ENCODE data around the gene YTHDF1. TPM values are rescaled to one million over a fixed set of nuclear protein-coding genes. Genes with fewer than 3 reads are reported as not detected.

YTHDF1 gene
- polyA plus RNA-seq, 3 donors, result 40.1 to 46.1 (median 45.3) TPM

- DNase-seq (ENCODE audit: extremely low read depth in 1 of 11, low read depth in 9 of 11, low spot score in 4 of 11), result no peak
These were observed 21.7 kb downstream of the YTHDF1 start for GRCh38 chr20:63194007-63194796.

DNA sequence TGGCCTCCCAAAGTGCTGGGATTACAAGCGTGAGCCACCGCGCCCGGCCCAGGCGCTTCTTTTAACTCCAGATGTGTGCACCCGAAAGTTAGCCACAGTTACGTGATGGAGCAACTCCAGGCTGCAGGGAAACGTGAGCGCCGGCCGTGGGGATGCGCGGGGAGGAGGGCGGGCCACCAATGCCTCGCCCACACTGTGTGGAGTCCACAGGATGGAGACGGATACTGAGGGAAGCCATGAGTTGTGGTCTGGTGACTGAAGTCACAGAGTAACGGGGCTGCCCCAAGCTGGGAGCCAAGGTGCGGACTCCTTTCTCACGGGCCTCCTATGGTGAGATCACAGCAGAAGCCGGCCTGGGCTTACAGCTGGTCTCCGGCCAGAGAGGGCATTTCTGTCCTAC is 23.2 kb downstream of the YTHDF1 start:
- DNase-seq (ENCODE audit: extremely low read depth in 1 of 11, low read depth in 9 of 11, low spot score in 4 of 11), result no peak

DNA sequence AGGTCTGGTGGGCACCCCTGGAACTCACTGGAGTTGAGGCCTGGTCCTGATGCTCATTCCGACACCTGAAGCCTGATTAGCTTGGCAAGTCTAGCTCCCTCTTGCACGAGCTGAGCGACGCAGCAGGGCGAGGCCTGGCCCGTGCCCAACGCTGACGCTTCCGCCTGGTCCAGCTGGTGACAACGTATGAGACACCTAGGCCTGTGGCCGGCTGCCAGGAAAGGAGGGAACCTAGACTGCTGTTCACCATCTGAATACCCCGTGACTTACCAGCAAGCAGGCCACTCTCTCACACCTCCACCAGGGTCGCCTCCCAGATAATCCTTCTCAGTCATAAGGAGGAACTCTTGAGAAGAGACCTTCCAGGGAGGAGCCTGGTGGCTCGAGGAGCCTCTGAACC is 24.5 kb downstream of the YTHDF1 start:
- DNase-seq (ENCODE audit: extremely low read depth in 1 of 11, low read depth in 9 of 11, low spot score in 4 of 11), result no peak

- DNase-seq (ENCODE audit: extremely low read depth in 1 of 11, low read depth in 9 of 11, low spot score in 4 of 11), result no peak
These were observed 25.1 kb downstream of the YTHDF1 start for GRCh38 chr20:63190828-63191227.

- no peak for DNase-seq (ENCODE audit: extremely low read depth in 1 of 11, low read depth in 9 of 11, low spot score in 4 of 11)
These were observed 25.9 kb downstream of the YTHDF1 start for GRCh38 chr20:63189846-63190559.

- no peak for DNase-seq (ENCODE audit: extremely low read depth in 1 of 11, low read depth in 9 of 11, low spot score in 4 of 11)
These were observed 26.6 kb downstream of the YTHDF1 start for GRCh38 chr20:63189322-63189642.

GRCh38 chr20:63188641-63189321 is 27.1 kb downstream of the YTHDF1 start:
- DNase-seq (ENCODE audit: extremely low read depth in 1 of 11, low read depth in 9 of 11, low spot score in 4 of 11), result no peak

- no peak for DNase-seq (ENCODE audit: extremely low read depth in 1 of 11, low read depth in 9 of 11, low spot score in 4 of 11)
These were observed 27.8 kb downstream of the YTHDF1 start for GRCh38 chr20:63188159-63188442.

GRCh38 chr20:63187338-63188158 is 28.4 kb downstream of the YTHDF1 start:
- DNase-seq (ENCODE audit: extremely low read depth in 1 of 11, low read depth in 9 of 11, low spot score in 4 of 11), result no peak

GRCh38 chr20:63186528-63187316 is 29.2 kb downstream of the YTHDF1 start:
- no peak for DNase-seq (ENCODE audit: extremely low read depth in 1 of 11, low read depth in 9 of 11, low spot score in 4 of 11)

DNA sequence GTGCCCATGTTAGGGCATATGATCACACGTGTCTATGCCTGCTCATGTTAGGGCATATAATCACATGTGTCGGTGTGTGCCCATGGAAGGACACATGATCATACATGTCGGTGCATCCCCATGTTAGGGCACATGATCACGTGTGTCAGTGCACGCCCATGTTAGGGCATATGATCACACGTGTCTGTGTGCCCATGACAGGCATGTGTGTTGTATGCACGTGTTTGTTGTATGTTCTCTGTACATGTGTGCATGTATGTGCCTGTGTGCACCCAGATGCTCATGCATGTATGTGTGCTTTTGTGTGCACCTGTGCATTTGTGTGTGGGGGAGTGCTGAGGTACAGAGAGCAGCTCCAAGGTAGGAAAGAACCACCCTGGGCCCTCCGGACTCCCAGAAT is 29.8 kb downstream of the YTHDF1 start:
- no peak for DNase-seq (ENCODE audit: extremely low read depth in 1 of 11, low read depth in 9 of 11, low spot score in 4 of 11)

GRCh38 chr20:63185215-63185796 is 30.6 kb downstream of the YTHDF1 start:
- no peak for DNase-seq (ENCODE audit: extremely low read depth in 1 of 11, low read depth in 9 of 11, low spot score in 4 of 11)

DNA sequence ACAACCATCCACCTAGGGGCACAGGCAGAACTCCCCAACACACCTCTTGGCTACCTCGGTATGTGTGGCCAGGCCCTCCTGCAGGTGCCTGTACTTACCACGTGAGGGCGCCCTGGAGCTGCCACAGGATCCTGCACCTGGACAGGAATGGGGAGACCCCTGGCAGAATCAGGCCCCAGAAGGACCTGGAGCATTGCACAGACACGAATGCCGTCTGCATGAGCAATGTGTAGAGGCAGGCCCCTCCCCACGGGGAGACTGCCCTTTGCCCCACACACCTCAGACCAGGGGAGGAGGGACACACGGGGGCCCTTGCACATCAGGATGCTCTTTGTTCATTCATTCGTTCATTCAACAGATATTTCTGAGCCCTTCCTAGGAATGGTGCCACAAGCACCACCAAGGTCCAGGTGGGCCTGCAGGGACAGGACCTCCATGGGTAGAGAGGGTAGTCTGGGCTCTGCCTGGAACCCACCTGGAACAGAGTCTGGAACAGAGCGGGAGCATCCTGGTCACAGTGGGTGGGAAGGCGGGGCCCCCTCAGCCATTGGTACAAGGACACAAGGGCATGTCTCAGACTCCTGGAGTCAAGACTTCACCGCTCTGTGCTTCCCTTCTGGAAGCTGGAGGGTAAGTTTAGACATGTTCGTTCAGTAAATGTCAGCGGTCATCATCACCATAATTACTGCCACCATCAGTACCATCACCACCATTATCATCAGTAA is 32.3 kb downstream of the YTHDF1 start:
- no peak for DNase-seq (ENCODE audit: extremely low read depth in 1 of 11, low read depth in 9 of 11, low spot score in 4 of 11)

GRCh38 chr20:63182946-63183415 is 33.0 kb downstream of the YTHDF1 start:
- no peak for DNase-seq (ENCODE audit: extremely low read depth in 1 of 11, low read depth in 9 of 11, low spot score in 4 of 11)

DNA sequence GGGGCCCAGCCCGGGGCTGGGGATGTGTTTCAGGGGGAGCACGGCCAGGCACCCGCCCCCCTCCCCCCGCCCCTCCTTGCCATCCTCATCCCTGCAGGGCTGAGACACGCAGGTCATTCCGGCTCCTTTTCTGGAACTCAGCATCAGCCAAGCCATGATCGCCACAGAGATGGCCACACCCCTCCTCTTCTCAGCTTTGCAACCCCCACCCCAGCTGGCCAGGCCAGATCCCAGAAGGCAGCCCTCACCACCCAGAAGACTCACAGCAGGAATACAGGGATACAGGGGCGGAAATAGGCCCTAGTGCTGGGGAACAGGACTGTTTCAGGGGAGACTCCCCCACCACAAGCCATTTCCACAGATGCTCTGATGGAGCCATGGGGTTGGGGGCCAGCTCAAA is 33.5 kb downstream of the YTHDF1 start:
- DNase-seq (ENCODE audit: extremely low read depth in 1 of 11, low read depth in 9 of 11, low spot score in 4 of 11), result no peak

- DNase-seq (ENCODE audit: extremely low read depth in 1 of 11, low read depth in 9 of 11, low spot score in 4 of 11), result no peak
These were observed 34.7 kb downstream of the YTHDF1 start for GRCh38 chr20:63181226-63181625.

DNA sequence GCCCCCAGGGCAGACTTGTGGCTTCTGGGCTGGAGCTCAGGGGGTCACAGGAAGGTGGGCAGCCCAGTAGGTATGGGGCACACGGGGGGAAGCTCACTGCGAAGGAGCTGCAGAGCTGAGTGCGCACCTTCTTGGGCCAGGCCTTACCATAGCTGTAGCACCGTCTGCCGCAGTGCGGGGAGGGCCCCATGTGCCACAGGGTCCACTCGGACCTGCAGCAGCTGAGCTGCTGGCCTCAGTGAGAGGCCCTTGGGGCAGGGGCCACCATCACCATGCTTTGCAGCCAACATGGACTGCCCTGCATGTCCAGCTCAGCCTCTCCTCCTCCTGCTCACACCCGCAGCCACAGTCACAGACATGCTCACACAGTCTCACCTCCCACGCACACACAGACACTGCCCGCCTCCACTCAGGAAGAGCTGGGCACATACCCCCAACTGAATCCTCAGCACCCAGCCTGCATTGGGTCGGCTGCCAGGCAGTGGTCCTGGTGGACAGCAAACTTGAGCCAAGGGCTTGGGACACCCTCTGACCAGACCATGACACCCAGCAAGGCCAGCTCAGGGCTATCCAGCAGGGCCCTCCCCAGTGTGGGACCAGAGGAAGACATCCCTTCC is 35.3 kb downstream of the YTHDF1 start:
- no peak for DNase-seq (ENCODE audit: extremely low read depth in 1 of 11, low read depth in 9 of 11, low spot score in 4 of 11)

Measured in renal cortex interstitium (tissue), 11 donors.